ACC112 (cell line): ENCODE measurements around the gene WRAP53.
A peak's percentile ranks its signal among the peaks of the same experiment; 100 is the strongest.

ENCODE experiments used
- H2AFZ ChIP-seq: fragments of 200-600 bp; sonication (generic); one replicate; pipeline ENCODE4 v1.6.0; 2017; ENCODE audit warnings: antibody characterized with exemption, low read length; ENCODE audit not compliant: unreplicated experiment
- H3K27ac ChIP-seq: fragments of 200-600 bp; sonication (generic); 2 replicates; pipeline ENCODE4 v1.5.1; 2014; ENCODE audit warnings: low read depth, mild to moderate bottlenecking, antibody characterized with exemption, low read length, moderate library complexity
- H3K27me3 ChIP-seq: fragments of 200-600 bp; sonication (generic); 2 replicates; pipeline ENCODE4 v1.6.1; 2014; ENCODE audit warnings: mild to moderate bottlenecking, antibody characterized with exemption, low read length, moderate library complexity, mixed read lengths; ENCODE audit not compliant: insufficient read depth
- H3K36me3 ChIP-seq: fragments of 200-600 bp; sonication (generic); 2 replicates; pipeline ENCODE4 v1.6.1; 2016; ENCODE audit warnings: mild to moderate bottlenecking, antibody characterized with exemption, low read length, moderate library complexity, mixed read lengths; ENCODE audit not compliant: insufficient read depth
- H3K4me1 ChIP-seq: fragments of 200-600 bp; sonication (generic); one replicate; pipeline ENCODE4 v1.6.1; 2016; ENCODE audit warnings: low read length, mixed read lengths; ENCODE audit not compliant: insufficient read depth, unreplicated experiment, control insufficient read depth
- H3K4me3 ChIP-seq: fragments of 200-600 bp; sonication (generic); 2 replicates; pipeline ENCODE4 v1.5.1; 2014; ENCODE audit warnings: mild to moderate bottlenecking, low read depth, low read length
- H3K79me2 ChIP-seq: fragments of 200-600 bp; sonication (generic); one replicate; pipeline ENCODE4 v1.6.0; 2016; ENCODE audit warnings: low read length; ENCODE audit not compliant: control insufficient read depth, unreplicated experiment, insufficient read depth

Gene WRAP53

DNA sequence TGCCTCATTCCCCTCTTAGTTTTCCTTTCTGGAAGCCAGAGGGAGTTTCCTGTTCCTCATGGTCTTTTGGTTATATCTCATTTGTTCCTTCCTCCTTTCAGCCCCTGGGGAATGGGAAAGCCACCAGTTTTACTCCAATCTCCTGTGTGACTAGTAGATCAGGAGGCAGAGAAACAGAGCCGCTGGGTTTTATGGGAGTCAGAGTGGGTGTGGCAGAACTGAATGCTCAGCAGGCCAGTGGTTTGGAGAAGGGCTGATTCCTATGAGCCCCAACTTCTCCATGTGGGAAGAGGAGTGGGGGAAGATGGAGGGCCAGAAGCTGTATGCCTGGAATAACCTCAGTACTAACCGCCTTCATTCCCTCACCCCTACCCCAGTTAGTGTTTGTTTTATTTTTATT, 33.3 kb downstream of the WRAP53 start:
- Histone ChIP-seq H3K4me3 (no peak overlapping the region), H3K79me2 (no peaks in the 10 kb centered on the region), H3K27me3 (peaks cover 42% of the 10 kb centered on the region), H3K27ac (no peak overlapping the region), H3K36me3 (no peaks in the 10 kb centered on the region), H3K4me1 (no peaks in the 10 kb centered on the region), H2AFZ (no peak overlapping the region)

DNA sequence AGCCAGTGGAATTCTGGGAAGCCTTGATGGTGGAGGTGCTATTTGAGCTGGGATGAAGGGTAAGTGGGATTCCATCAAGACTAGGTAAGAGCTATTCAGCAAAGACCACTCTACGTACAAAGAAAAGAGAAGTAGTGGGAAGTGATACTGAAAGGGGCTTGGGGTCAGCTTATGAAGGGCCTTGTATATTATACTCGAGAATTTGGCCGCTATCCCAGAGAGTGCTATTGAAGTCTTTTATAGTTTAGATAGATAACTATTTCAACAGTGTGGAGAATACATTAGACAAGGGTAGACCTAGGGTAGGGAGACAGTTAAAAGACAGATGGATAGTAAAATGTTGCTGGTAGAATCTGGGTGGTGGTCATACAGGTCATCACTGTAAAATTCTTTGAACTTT, 39.6 kb downstream of the WRAP53 start:
- Histone ChIP-seq H3K4me3 (no peak overlapping the region), H3K4me1 (no peaks in the 10 kb centered on the region), H3K27ac (no peak overlapping the region), H3K79me2 (no peaks in the 10 kb centered on the region), H3K36me3 (no peaks in the 10 kb centered on the region), H3K27me3 (peaks cover 12% of the 10 kb centered on the region), H2AFZ (no peak overlapping the region)

DNA sequence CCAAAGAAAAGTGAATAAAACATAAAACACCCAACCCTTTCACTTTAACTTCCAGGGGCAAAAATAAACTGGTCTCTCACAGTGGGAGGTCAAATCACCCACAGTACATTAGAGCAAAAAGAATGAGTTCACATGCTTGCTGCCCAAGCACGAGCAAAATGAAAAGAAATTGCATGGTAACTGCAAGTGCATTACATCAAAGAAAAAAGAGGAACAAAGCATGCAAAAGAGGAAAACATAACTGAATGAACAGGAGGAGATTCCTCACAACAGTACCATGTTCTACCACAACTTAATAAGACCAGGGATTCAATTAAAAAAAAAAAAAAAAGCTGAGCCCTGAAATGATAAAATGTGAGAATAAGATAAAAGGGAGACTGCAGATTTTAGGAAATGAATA, 41.5 kb downstream of the WRAP53 start:
- Histone ChIP-seq H3K27me3 (peaks cover 9% of the 10 kb centered on the region; the same call in 1 of the 2 replicates), H3K27ac (no peak overlapping the region), H2AFZ (no peak overlapping the region), H3K36me3 (no peaks in the 10 kb centered on the region), H3K4me3 (no peak overlapping the region), H3K79me2 (no peaks in the 10 kb centered on the region), H3K4me1 (no peaks in the 10 kb centered on the region)

DNA sequence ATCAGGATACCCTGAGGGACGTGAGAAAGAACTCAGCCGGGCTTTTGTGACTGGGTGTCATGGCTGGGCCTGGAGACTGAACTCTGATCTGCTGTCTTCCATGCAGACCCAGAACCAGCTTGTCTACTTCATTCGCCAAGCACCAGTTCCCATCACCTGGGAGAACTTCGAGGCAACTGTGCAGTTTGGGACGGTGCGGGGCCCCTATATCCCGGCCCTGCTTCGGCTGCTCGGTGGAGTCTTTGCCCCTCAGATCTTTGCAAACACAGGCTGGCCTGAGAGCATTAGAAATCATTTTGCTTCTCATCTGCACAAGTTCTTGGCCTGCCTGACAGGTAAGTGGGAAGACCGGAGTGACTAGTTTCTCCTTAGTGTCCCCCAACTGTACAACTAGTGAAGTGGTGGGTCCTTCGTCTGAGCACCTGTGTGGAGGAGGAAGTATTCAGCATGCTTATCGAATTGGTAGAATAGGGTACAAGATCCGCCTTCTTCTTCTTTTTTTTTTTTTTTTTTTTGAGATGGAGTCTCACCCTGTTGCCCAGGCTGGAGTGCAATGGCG, 44.8 kb downstream of the WRAP53 start:
- Histone ChIP-seq H3K27me3 (peaks cover 25% of the 10 kb centered on the region), H2AFZ (no peak overlapping the region), H3K4me3 (no peak overlapping the region), H3K79me2 (no peaks in the 10 kb centered on the region), H3K27ac (no peak overlapping the region), H3K4me1 (no peaks in the 10 kb centered on the region), H3K36me3 (no peaks in the 10 kb centered on the region)

DNA sequence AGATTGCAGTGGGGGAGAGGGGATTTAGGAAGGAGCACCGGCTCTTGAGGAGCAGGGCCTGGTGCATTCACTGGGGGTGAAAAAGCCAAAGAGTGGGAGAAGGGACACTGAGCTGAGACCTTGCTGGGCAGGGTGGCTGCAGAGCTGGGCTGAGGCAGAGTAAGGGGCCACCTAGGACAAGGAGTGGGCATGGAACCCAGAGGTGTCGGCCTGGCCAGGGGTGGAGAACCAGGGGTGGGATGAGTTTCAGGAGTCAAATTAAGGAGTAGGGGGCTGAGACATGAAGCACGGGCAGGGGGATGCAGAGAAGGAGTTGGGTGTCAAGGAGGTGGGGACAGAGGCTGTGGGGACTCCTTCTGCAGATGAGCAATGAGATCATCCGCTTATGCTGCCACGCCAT, 49.3 kb downstream of the WRAP53 start:
- Histone ChIP-seq H3K36me3 (no peaks in the 10 kb centered on the region), H2AFZ (no peak overlapping the region), H3K4me3 (no peak overlapping the region), H3K27ac (no peak overlapping the region), H3K27me3 (peaks cover 42% of the 10 kb centered on the region), H3K4me1 (no peaks in the 10 kb centered on the region), H3K79me2 (no peaks in the 10 kb centered on the region)

DNA sequence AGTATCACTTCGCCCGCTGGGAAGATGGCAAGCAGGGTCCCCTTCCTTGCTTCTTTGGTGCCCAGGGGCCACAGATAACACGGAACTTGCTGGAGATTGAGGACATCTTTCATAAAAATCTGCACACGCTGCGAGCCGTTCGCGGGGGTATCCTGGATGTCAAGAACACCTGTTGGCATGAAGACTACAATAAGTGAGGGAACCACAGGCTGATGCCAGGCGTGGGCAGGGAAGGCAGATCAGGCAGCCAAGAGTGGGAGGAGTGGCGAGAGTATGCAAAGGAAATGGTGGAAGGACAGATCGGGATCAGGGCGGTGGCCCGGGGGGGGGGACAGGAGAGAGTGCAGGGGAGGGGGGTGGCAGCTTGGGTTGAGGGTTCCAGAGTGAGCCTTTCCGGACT, 51.5 kb downstream of the WRAP53 start:
- Histone ChIP-seq H2AFZ (no peak overlapping the region), H3K36me3 (no peaks in the 10 kb centered on the region), H3K4me3 (no peak overlapping the region), H3K27ac (no peak overlapping the region), H3K27me3 (peaks cover 33% of the 10 kb centered on the region), H3K79me2 (no peaks in the 10 kb centered on the region), H3K4me1 (no peaks in the 10 kb centered on the region)

DNA sequence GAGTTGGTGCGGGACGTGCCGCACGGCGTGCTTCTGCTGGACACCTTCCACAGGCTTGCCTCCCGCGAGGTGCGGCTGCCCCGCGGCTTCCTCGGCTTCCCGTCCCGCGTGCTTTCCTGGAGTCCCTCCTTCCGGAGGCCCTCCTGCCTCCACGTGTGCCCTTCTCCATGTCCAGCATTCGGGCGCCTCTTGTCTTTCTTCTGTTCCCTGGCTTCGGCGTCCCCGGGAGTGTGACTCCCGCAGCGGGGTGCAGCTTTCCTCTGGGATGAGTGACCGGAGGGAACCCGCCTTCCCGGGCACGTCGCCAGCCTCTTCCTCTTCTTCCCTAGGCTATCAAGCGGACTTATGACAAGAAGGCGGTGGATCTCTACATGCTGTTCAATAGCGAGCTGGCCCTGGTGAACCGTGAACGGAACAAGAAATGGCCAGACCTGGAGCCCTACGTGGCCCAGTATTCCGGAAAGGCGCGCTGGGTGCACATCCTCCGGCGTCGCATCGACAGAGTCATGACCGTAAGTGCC, 52.3 kb downstream of the WRAP53 start:
- no peaks in the 10 kb centered on the region for H3K36me3 ChIP-seq
- no peak overlapping the region for H3K27ac ChIP-seq
- no peaks in the 10 kb centered on the region for H3K79me2 ChIP-seq
- H2AFZ ChIP-seq, result no peak overlapping the region
- peaks cover 33% of the 10 kb centered on the region for H3K27me3 ChIP-seq
- peaks cover 3% of the 10 kb centered on the region for H3K4me1 ChIP-seq
- H3K4me3 ChIP-seq, result no peak overlapping the region

DNA sequence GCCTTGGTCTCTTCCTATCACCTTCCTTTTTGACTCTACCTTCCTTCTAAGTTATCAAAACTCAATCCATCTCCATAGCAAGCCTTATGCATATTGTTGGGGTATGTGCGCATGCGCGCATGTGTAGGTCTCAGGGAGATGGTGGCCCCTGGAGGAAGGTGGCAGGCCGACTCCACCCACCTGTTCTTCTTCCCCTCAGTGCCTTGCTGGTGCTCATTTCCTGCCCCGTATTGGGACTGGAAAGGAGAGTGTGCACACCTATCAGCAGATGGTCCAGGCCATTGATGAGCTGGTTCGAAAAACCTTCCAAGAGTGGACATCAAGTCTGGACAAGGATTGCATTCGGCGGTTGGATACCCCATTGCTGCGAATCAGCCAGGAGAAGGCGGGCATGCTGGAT, 54.5 kb downstream of the WRAP53 start:
- no peak overlapping the region for H2AFZ ChIP-seq
- no peaks in the 10 kb centered on the region for H3K36me3 ChIP-seq
- H3K4me3 ChIP-seq, result no peak overlapping the region
- no peak overlapping the region for H3K27ac ChIP-seq
- H3K79me2 ChIP-seq, result no peaks in the 10 kb centered on the region
- H3K27me3 ChIP-seq, result peaks cover 19% of the 10 kb centered on the region
- H3K4me1 ChIP-seq, result peaks cover 19% of the 10 kb centered on the region

DNA sequence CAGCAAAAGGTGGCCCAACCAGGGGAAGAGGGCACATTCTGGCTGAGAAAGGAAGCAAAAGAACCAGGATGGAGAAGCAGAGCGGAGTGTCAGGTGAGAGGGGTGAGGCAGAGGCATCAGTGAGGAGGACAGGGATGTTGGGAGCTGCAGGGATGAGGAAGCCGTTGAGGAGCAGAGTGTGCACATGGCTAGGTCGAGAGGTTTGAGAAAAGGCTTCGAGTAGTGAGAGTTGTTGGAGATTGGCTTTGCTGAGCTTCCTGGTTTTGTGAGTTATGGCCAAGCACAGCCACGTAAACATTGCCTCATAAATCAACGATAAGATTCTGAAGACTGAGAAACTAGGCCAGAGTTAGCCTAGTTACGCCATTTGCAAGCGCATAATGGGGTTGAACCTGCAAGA, 56.1 kb downstream of the WRAP53 start:
- Histone ChIP-seq H3K4me3 (no peak overlapping the region), H3K27me3 (peaks cover 14% of the 10 kb centered on the region; the same call in 1 of the 2 replicates), H3K4me1 (peaks cover 30% of the 10 kb centered on the region), H2AFZ (no peak overlapping the region), H3K36me3 (no peaks in the 10 kb centered on the region), H3K27ac (no peak overlapping the region), H3K79me2 (no peaks in the 10 kb centered on the region)

DNA sequence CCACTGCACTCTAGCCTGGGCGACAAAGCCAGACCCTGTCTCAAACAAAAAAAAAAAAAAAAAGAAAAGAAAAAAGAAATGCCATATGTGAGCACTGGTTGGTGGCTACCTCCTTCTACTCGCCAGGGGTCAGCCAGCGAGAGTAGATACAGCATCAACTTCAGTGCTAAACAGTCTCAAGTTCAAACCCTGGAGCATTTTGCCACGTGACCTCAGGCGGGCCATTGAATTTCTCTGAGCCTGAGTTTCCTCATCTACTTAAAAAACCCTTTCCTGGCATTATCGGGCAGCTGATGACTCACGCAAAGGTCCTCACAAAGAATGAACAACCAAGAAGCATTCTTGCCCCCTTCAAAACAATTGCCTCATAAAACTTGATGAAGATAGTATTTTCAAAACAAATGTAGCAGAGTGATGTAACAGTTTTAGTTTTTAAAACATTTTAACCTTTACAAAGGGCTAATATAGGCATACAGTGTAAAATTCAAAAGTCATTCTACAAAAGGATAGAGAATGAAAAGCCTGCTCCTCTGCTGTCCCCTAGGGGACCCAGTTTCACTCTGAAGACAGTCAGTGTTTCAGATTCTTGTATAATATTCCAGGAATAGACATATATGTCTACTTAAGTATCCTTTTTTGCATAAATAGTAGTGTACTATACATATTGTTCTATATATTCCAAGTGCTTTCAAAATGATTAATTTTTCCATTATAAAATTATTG, 57.6 kb downstream of the WRAP53 start:
- Histone ChIP-seq H3K27me3 (peaks cover under 1% of the 10 kb centered on the region; the same call in 1 of the 2 replicates), H3K4me3 (peak overlapping the region; percentile 34; the same call in 1 of the 2 replicates), H3K27ac (peak overlapping the region; percentile 56), H3K36me3 (no peaks in the 10 kb centered on the region), H3K79me2 (no peaks in the 10 kb centered on the region), H3K4me1 (peaks cover 39% of the 10 kb centered on the region), H2AFZ (no peak overlapping the region)

DNA sequence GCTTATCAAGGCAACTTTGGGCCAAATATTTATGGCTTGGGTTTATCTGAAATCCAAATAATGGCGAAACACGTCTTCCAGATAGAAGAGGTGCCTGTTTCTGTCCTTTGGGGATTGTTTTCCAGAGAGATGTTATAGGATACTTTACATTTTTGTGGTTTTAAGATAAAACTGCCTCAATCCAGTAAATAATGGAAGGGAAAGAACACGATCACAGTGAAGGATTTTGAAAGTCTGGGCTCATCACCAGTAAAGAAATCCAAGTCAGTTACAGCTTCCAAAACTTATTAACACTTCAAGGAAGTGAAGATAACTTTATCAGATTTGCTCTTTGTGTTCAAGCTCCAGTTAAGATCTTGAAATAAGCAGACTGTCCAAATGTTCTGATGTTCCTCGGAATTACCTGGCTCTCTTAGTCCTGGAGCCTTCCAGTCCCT, 59.4 kb downstream of the WRAP53 start:
- Histone ChIP-seq H3K4me1 (peaks cover 45% of the 10 kb centered on the region), H3K27me3 (no peaks in the 10 kb centered on the region), H3K79me2 (no peaks in the 10 kb centered on the region), H3K4me3 (peak overlapping the region; percentile 22; the same call in 1 of the 2 replicates), H3K36me3 (no peaks in the 10 kb centered on the region), H3K27ac (peak overlapping the region; percentile 66), H2AFZ (peak overlapping the region; percentile 17)
